Neural progenitor cell (in vitro differentiated cells): ENCODE data around the gene AP2S1. TPM values are rescaled to one million over a fixed set of nuclear protein-coding genes. Genes with fewer than 3 reads are reported as not detected.
"Not testable (repeated sequence)": the region's sequence is repeated elsewhere in the genome, so short reads cannot be mapped to it uniquely, and the experiment has no call there.

Experiments
- DNase-seq: peaks from one replicate; pipeline ENCODE4 v3.0.0-alpha.2; 2016; ENCODE audit warnings: low spot score
- H2AFZ ChIP-seq: fragments of 200-600 bp; sonication (generic); replicated peaks from 2 replicates; pipeline ENCODE4 v1.6.1; 2016; ENCODE audit warnings: antibody characterized with exemption
- H3F3A ChIP-seq: fragments of 200-600 bp; sonication (generic); 2 replicates; pipeline ENCODE4 v1.6.1; 2016; ENCODE audit warnings: antibody characterized with exemption, low read depth
- H3K27ac ChIP-seq: fragments of 200-600 bp; sonication (generic); 2 replicates; pipeline ENCODE4 v1.5.1; 2016; ENCODE audit warnings: mild to moderate bottlenecking
- H3K27me3 ChIP-seq: fragments of 200-600 bp; sonication (generic); 2 replicates; pipeline ENCODE4 v1.6.1; 2016; ENCODE audit warnings: mild to moderate bottlenecking, moderate library complexity
- H3K36me3 ChIP-seq: fragments of 200-600 bp; sonication (generic); 2 replicates; pipeline ENCODE4 v1.5.1; 2016
- H3K4me1 ChIP-seq: fragments of 200-600 bp; sonication (generic); 2 replicates; pipeline ENCODE4 v1.6.1; 2016; ENCODE audit warnings: mixed run types
- H3K4me2 ChIP-seq: fragments of 200-600 bp; sonication (generic); 2 replicates; pipeline ENCODE4 v1.6.1; 2016
- H3K4me3 ChIP-seq: fragments of 200-600 bp; sonication (generic); 2 replicates; pipeline ENCODE4 v1.5.1; 2016
- H3K79me2 ChIP-seq: fragments of 200-600 bp; sonication (generic); 2 replicates; pipeline ENCODE4 v1.6.1; 2016; ENCODE audit warnings: low read depth
- H3K9ac ChIP-seq: fragments of 200-600 bp; sonication (generic); 2 replicates; pipeline ENCODE4 v1.6.1; 2016
- H3K9me3 ChIP-seq: fragments of 200-600 bp; sonication (generic); 2 replicates; pipeline ENCODE4 v1.5.1; 2016; ENCODE audit warnings: low read depth
- H4K20me1 ChIP-seq: fragments of 200-600 bp; sonication (generic); 2 replicates; pipeline ENCODE4 v1.6.1; 2016; ENCODE audit warnings: low read depth
- H3K27ac Mint-ChIP-seq: 3 replicates; pipeline ENCODE4 v1.8.0; 2021; ENCODE audit warnings: mixed read lengths
- H3K27me3 Mint-ChIP-seq: 2 replicates; pipeline ENCODE4 v1.8.0; 2022; ENCODE audit warnings: low read depth, mild to moderate bottlenecking, inconsistent platforms, moderate library complexity, mixed read lengths; ENCODE audit not compliant: insufficient read depth
- H3K36me3 Mint-ChIP-seq: 3 replicates; pipeline ENCODE4 v1.8.0; 2021; ENCODE audit warnings: mixed read lengths
- H3K4me1 Mint-ChIP-seq: 3 replicates; pipeline ENCODE4 v1.8.0; 2021; ENCODE audit warnings: mixed read lengths
- H3K4me3 Mint-ChIP-seq: 3 replicates; pipeline ENCODE4 v1.8.0; 2021; ENCODE audit warnings: mild to moderate bottlenecking, moderate library complexity, mixed read lengths
- H3K9me3 Mint-ChIP-seq: 3 replicates; pipeline ENCODE4 v1.8.0; 2020; ENCODE audit warnings: mixed read lengths
- CTCF ChIP-seq: fragments of 200-600 bp; sonication (generic); IDR thresholded peaks from 2 replicates; pipeline ENCODE4 v1.5.1; 2017; ENCODE audit warnings: antibody characterized with exemption, mild to moderate bottlenecking
- EZH2 ChIP-seq: fragments of 200-600 bp; sonication (generic); IDR thresholded peaks from 2 replicates; pipeline ENCODE4 v1.6.1; 2017; ENCODE audit warnings: antibody characterized with exemption, mild to moderate bottlenecking, moderate library complexity
- EZH2phosphoT487 ChIP-seq: fragments of 200-600 bp; sonication (generic); IDR thresholded peaks from 2 replicates; pipeline ENCODE4 v1.6.1; 2017; ENCODE audit warnings: antibody characterized with exemption
- total RNA-seq: library from RNA; depleted of rRNA; stranded (reverse); fragments of >200 nt; gene quantifications from 2 replicates; pipeline ENCODE4 v1.2.3, GENCODE V29; 2015; ENCODE audit warnings: low replicate concordance

Gene AP2S1
- total RNA-seq, 1 donor from 2014 or later, result 104 TPM

- Mint-ChIP-seq H3K36me3 (no peaks in the 10 kb centered on the region), H3K27ac (no peak overlapping the region), H3K4me1 (peaks cover 21% of the 10 kb centered on the region), H3K4me3 (no peak overlapping the region), H3K9me3 (peaks cover 6% of the 10 kb centered on the region), H3K27me3 (peaks cover 2% of the 10 kb centered on the region)
- peak; percentile 30 for DNase-seq
- Histone ChIP-seq H3K4me3 (no peak overlapping the region), H4K20me1 (no peaks in the 10 kb centered on the region), H2AFZ (no peak overlapping the region), H3K4me1 (peaks cover 10% of the 10 kb centered on the region), H3K27me3 (no peaks in the 10 kb centered on the region), H3K36me3 (no peaks in the 10 kb centered on the region), H3K79me2 (no peaks in the 10 kb centered on the region), H3K27ac (no peak overlapping the region), H3K9ac (no peak overlapping the region), H3F3A (no peaks in the 10 kb centered on the region), H3K4me2 (no peak overlapping the region), H3K9me3 (no peaks in the 10 kb centered on the region)
- TF ChIP-seq CTCF (no peak), EZH2phosphoT487 (no peak), EZH2 (no peak)
Measured at GRCh38 chr19:46823049-46823448, 27.6 kb downstream of the AP2S1 start.

GRCh38 chr19:46822410-46822787, 28.2 kb downstream of the AP2S1 start:
- H3K27ac ChIP-seq, H3K4me3 ChIP-seq, H3K4me3 Mint-ChIP-seq, H3K9ac ChIP-seq, DNase-seq, H3K27me3 ChIP-seq, H3K9me3 Mint-ChIP-seq, H3K9me3 ChIP-seq, H3K27me3 Mint-ChIP-seq, H4K20me1 ChIP-seq, H3K36me3 ChIP-seq, H3K36me3 Mint-ChIP-seq, H3K79me2 ChIP-seq, H3F3A ChIP-seq: not testable (repeated sequence)
- Mint-ChIP-seq H3K4me1 (peaks cover 21% of the 10 kb centered on the region), H3K27ac (peak overlapping the region; percentile 63)
- Histone ChIP-seq H3K4me1 (peaks cover 10% of the 10 kb centered on the region), H3K4me2 (peak overlapping the region; percentile 22), H2AFZ (peak overlapping the region; percentile 72)

DNA sequence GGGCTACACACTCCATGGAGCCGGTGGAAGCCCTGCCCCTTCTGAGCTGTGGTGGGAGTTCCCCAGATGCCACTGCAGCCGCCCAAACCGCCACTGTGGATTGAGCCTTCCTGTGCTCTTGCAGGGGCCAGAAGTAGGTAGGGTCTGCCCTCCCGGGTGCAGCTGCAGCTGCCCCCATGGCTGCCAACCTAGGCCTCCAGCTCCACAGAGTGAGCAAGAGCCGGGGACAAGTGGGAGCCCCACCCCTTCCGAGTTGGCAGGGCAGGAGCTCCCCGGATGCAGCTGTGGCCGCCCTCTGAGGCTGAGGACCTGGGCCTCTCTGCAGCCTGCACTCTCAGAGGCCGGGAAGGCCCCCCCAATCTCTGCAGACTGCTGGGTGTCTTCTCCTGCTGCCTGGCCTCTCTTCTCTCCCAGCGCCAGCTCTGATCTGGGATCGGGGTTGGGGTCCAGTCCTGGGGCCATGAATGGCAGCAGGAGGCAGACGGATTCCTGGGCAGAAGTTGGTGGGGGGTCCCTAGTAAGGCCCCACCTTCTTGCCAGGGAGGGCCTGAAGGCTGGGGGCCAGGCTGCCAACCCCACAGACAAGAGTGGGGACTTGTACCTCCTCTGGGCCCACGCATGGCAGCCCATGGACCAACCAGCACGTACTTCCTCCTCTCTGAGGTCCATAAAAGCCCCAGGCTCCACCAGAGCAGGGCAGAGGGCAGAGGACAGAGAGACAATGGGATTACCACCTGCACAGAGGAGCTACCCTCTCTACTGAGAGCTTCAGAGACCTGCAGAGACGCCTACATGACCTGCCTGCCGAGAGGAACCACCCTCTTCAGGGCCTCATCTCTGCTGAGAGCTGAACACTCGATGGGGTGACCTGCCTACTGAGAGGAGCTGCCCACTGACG, 28.9 kb downstream of the AP2S1 start:
- H3K27me3 Mint-ChIP-seq, result peaks cover 2% of the 10 kb centered on the region
- peak overlapping the region; percentile 63 for H3K27ac Mint-ChIP-seq
- H3F3A ChIP-seq, result no peaks in the 10 kb centered on the region
- peak; percentile 16 for DNase-seq
- H3K4me2 ChIP-seq, result peak overlapping the region; percentile 22
- H3K36me3 Mint-ChIP-seq, result no peaks in the 10 kb centered on the region
- H3K4me3 Mint-ChIP-seq, result no peak overlapping the region
- H3K79me2 ChIP-seq, result no peaks in the 10 kb centered on the region
- H4K20me1 ChIP-seq, result no peaks in the 10 kb centered on the region
- H3K27me3 ChIP-seq, result no peaks in the 10 kb centered on the region
- H3K4me3 ChIP-seq, result no peak overlapping the region
- H3K9me3 Mint-ChIP-seq, result peaks cover 6% of the 10 kb centered on the region
- no peaks in the 10 kb centered on the region for H3K36me3 ChIP-seq
- peak overlapping the region; percentile 72 for H2AFZ ChIP-seq
- H3K9me3 ChIP-seq, result no peaks in the 10 kb centered on the region
- no peak overlapping the region for H3K27ac ChIP-seq
- H3K4me1 ChIP-seq, result peaks cover 10% of the 10 kb centered on the region
- H3K9ac ChIP-seq, result no peak overlapping the region
- TF ChIP-seq EZH2 (no peak), EZH2phosphoT487 (no peak), CTCF (no peak)
- H3K4me1 Mint-ChIP-seq, result peaks cover 20% of the 10 kb centered on the region

- H3K9me3 Mint-ChIP-seq, result peaks cover 2% of the 10 kb centered on the region
- no peaks in the 10 kb centered on the region for H3K79me2 ChIP-seq
- no peak overlapping the region for H3K27ac ChIP-seq
- H3K27me3 ChIP-seq, result no peaks in the 10 kb centered on the region
- no peak for DNase-seq
- no peaks in the 10 kb centered on the region for H3K36me3 Mint-ChIP-seq
- peak overlapping the region; percentile 34 for H2AFZ ChIP-seq
- no peak for TF ChIP-seq CTCF
- TF ChIP-seq EZH2phosphoT487, result no peak
- no peak for TF ChIP-seq EZH2
- H3F3A ChIP-seq, result no peaks in the 10 kb centered on the region
- H3K9ac ChIP-seq, result no peak overlapping the region
- peaks cover 13% of the 10 kb centered on the region for H3K4me1 ChIP-seq
- H3K9me3 ChIP-seq, result no peaks in the 10 kb centered on the region
- no peaks in the 10 kb centered on the region for H3K36me3 ChIP-seq
- H3K4me3 Mint-ChIP-seq, result no peak overlapping the region
- no peak overlapping the region for H3K4me2 ChIP-seq
- H3K4me1 Mint-ChIP-seq, result peaks cover 20% of the 10 kb centered on the region
- no peak overlapping the region for H3K27ac Mint-ChIP-seq
- no peaks in the 10 kb centered on the region for H4K20me1 ChIP-seq
- peaks cover 6% of the 10 kb centered on the region for H3K27me3 Mint-ChIP-seq
- H3K4me3 ChIP-seq, result no peak overlapping the region
Measured at GRCh38 chr19:46818812-46819211, 31.8 kb downstream of the AP2S1 start.
